ENCODE measurements around the gene SMYD4. TPM values are rescaled to one million over a fixed set of nuclear protein-coding genes. Genes with fewer than 3 reads are reported as not detected.

The SMYD4 gene
- total and polyA plus RNA-seq, 2 experiments from 2014 or later = 17.0 to 21.9 TPM

- Histone ChIP-seq H3K4me2 (no peak overlapping the region), H3K27ac (ENCODE audit: low read depth) (no peak overlapping the region), H4K20me1 (replicated peaks; ENCODE audit: insufficient read depth) (no peaks in the 10 kb centered on the region; the same call in none of the 2 replicates), H3F3A (replicated peaks; ENCODE audit: low read depth) (0 out of 2 replicates have a peak, but pooled peaks cover 3% of the 10 kb centered on the region), H3K4me3 (no peak overlapping the region), H3K27me3 (ENCODE audit: insufficient read depth) (no peaks in the 10 kb centered on the region), H3K9me2 (ENCODE audit: insufficient read depth) (no peaks in the 10 kb centered on the region), H3K4me1 (ENCODE audit: insufficient read depth) (no peaks in the 10 kb centered on the region), H3K36me3 (ENCODE audit: insufficient read depth) (peaks cover 18% of the 10 kb centered on the region), H2AFZ (no peak overlapping the region), H3K79me2 (replicated peaks; ENCODE audit: insufficient read depth) (no peaks in the 10 kb centered on the region)
- no peak for TF ChIP-seq ETS1 (IDR thresholded peaks at IDR 0.05)
- peak; percentile 66 to 69 for TF ChIP-seq CTCF (conservative IDR thresholded peaks at IDR 0.05; ENCODE audit: low read depth in 2 of 2)
- no peak for TF ChIP-seq ZNF331 (CRISPR knock-in tag; IDR thresholded peaks at IDR 0.05; ENCODE audit: low read depth)
- no peak for TF ChIP-seq JUNB (IDR thresholded peaks at IDR 0.05; ENCODE audit: unreplicated experiment)
- Mint-ChIP-seq H3K36me3 (ENCODE audit: low read depth) (peaks cover 69% of the 10 kb centered on the region), H3K27me3 (ENCODE audit: insufficient read depth, low read depth, poor library complexity) (peaks cover 10% of the 10 kb centered on the region), H3K4me1 (no peaks in the 10 kb centered on the region), H3K27ac (peak overlapping the region; percentile 84; the same call in 1 of the 2 replicates), H3K9me3 (no peaks in the 10 kb centered on the region; the same call in 2 of the 3 replicates), H3K4me3 (no peak overlapping the region)
- DNase-seq (ENCODE audit: low spot score) (peak; percentile 55), ATAC-seq (peak; percentile 93)
Observed at GRCh38 chr17:1783834-1784611, 45.7 kb downstream of the SMYD4 start.

- Histone ChIP-seq H3F3A (replicated peaks; ENCODE audit: low read depth) (0 out of 2 replicates have a peak, but pooled peaks cover 3% of the 10 kb centered on the region), H3K9me2 (ENCODE audit: insufficient read depth) (no peaks in the 10 kb centered on the region), H2AFZ (no peak overlapping the region), H3K79me2 (replicated peaks; ENCODE audit: insufficient read depth) (no peaks in the 10 kb centered on the region), H3K36me3 (ENCODE audit: insufficient read depth) (peaks cover 19% of the 10 kb centered on the region), H3K27me3 (ENCODE audit: insufficient read depth) (no peaks in the 10 kb centered on the region), H3K27ac (ENCODE audit: low read depth) (no peak overlapping the region), H4K20me1 (replicated peaks; ENCODE audit: insufficient read depth) (no peaks in the 10 kb centered on the region; the same call in none of the 2 replicates), H3K4me2 (no peak overlapping the region), H3K4me3 (no peak overlapping the region), H3K4me1 (ENCODE audit: insufficient read depth) (no peaks in the 10 kb centered on the region)
- Mint-ChIP-seq H3K4me1 (no peaks in the 10 kb centered on the region), H3K27ac (no peak overlapping the region), H3K9me3 (no peaks in the 10 kb centered on the region; the same call in 2 of the 3 replicates), H3K4me3 (no peak overlapping the region), H3K27me3 (ENCODE audit: insufficient read depth, low read depth, poor library complexity) (peaks cover 11% of the 10 kb centered on the region), H3K36me3 (ENCODE audit: low read depth) (peaks cover 74% of the 10 kb centered on the region)
- no peak for DNase-seq (ENCODE audit: low spot score)
- no peak for TF ChIP-seq POLR2AphosphoS5 (IDR thresholded peaks at IDR 0.05; ENCODE audit: low read depth)
- TF ChIP-seq STAT1 (IDR thresholded peaks at IDR 0.05; ENCODE audit: unreplicated experiment) = no peak
- no peak for TF ChIP-seq NANOG (IDR thresholded peaks at IDR 0.05; ENCODE audit: borderline replicate concordance)
- no peak for ATAC-seq
Observed at GRCh38 chr17:1783271-1783670, 46.4 kb downstream of the SMYD4 start.
